Nephron progenitor cell (in vitro differentiated cells): Measurements from ENCODE around the gene RBM39.
A peak's percentile ranks its signal among the peaks of the same experiment; 100 is the strongest.

Experiments used
- DNase-seq: peaks from one replicate; pipeline ENCODE4 v3.0.0; 2021
- H3K27ac Mint-ChIP-seq: 2 replicates; pipeline ENCODE4 v1.8.0; 2021; ENCODE audit warnings: mild to moderate bottlenecking, moderate library complexity, mixed read lengths
- H3K27me3 Mint-ChIP-seq: 2 replicates; pipeline ENCODE4 v1.8.0; 2021; ENCODE audit warnings: mild to moderate bottlenecking, low read depth, mixed read lengths; ENCODE audit not compliant: poor library complexity
- H3K36me3 Mint-ChIP-seq: 2 replicates; pipeline ENCODE4 v1.8.0; 2021; ENCODE audit warnings: low read depth, mixed read lengths
- H3K4me1 Mint-ChIP-seq: 2 replicates; pipeline ENCODE4 v1.8.0; 2021; ENCODE audit warnings: mixed read lengths
- H3K4me3 Mint-ChIP-seq: 2 replicates; pipeline ENCODE4 v1.8.0; 2021; ENCODE audit warnings: mild to moderate bottlenecking, moderate library complexity, mixed read lengths
- H3K9me3 Mint-ChIP-seq: 2 replicates; pipeline ENCODE4 v1.8.0; 2021; ENCODE audit warnings: mild to moderate bottlenecking, moderate library complexity, mixed read lengths
- CTCF ChIP-seq: fragments of 200-600 bp; sonication (generic); IDR thresholded peaks from 2 replicates; pipeline ENCODE4 v1.5.0; 2021; ENCODE audit warnings: antibody characterized with exemption

The RBM39 gene

GRCh38 chr20:35739294-35740163, 2.5 kb downstream of the RBM39 start:
- peak overlapping the region; percentile 99 for H3K4me3 Mint-ChIP-seq
- H3K4me1 Mint-ChIP-seq, result peaks cover 58% of the 10 kb centered on the region
- peak overlapping the region; percentile 78 for H3K27ac Mint-ChIP-seq
- H3K9me3 Mint-ChIP-seq, result no peaks in the 10 kb centered on the region
- no peak for TF ChIP-seq CTCF
- no peak for DNase-seq
- peaks cover 5% of the 10 kb centered on the region for H3K27me3 Mint-ChIP-seq
- peaks cover 58% of the 10 kb centered on the region for H3K36me3 Mint-ChIP-seq

GRCh38 chr20:35738410-35739179, 3.5 kb downstream of the RBM39 start:
- H3K9me3 Mint-ChIP-seq, result no peaks in the 10 kb centered on the region
- H3K36me3 Mint-ChIP-seq, result peaks cover 68% of the 10 kb centered on the region
- TF ChIP-seq CTCF, result no peak
- H3K4me3 Mint-ChIP-seq, result peak overlapping the region; percentile 35
- peaks cover 5% of the 10 kb centered on the region for H3K27me3 Mint-ChIP-seq
- no peak overlapping the region for H3K27ac Mint-ChIP-seq
- H3K4me1 Mint-ChIP-seq, result peaks cover 54% of the 10 kb centered on the region
- no peak for DNase-seq

GRCh38 chr20:35737865-35738333, 4.2 kb downstream of the RBM39 start:
- Mint-ChIP-seq H3K36me3 (peaks cover 74% of the 10 kb centered on the region), H3K27me3 (peaks cover 5% of the 10 kb centered on the region), H3K27ac (no peak overlapping the region), H3K4me1 (peaks cover 47% of the 10 kb centered on the region), H3K9me3 (no peaks in the 10 kb centered on the region), H3K4me3 (peak overlapping the region; percentile 35)
- DNase-seq, result no peak
- no peak for TF ChIP-seq CTCF

DNA sequence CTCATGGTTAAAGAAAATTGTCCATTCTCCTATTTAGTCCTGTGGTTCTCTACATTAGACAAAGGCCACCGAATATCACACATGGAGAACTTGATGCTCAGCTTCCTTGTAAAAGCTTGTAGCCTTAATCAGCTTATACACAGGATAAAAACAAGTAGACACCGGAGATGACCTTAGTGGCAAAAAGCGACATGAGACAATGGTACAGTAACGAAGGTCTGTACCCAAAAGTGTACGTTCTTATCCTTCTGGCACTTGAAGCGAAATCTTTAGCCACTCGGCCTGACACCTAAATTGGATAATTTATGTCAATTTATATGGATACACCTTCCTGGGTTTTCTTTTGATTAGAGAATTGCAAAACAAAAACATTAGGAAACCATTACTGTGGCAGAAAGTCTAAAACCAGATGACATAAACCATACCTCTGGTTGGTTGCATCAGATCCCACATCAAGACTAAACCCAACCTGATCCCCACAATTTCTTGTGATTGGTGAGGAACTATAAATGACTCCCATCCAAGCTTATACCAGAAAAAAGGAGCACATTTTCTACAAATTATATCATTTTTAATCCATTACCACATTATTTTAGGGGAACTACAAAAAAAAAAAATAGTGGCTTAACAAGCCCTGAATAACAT, 6.1 kb downstream of the RBM39 start:
- DNase-seq, result no peak
- Mint-ChIP-seq H3K4me1 (peaks cover 36% of the 10 kb centered on the region), H3K36me3 (peaks cover 82% of the 10 kb centered on the region), H3K9me3 (no peaks in the 10 kb centered on the region), H3K4me3 (peak overlapping the region; percentile 7), H3K27me3 (no peaks in the 10 kb centered on the region), H3K27ac (no peak overlapping the region)
- no peak for TF ChIP-seq CTCF

GRCh38 chr20:35734777-35735649, 7.0 kb downstream of the RBM39 start:
- no peak for DNase-seq
- Mint-ChIP-seq H3K27me3 (no peaks in the 10 kb centered on the region), H3K36me3 (peaks cover 81% of the 10 kb centered on the region), H3K27ac (no peak overlapping the region), H3K9me3 (no peaks in the 10 kb centered on the region), H3K4me1 (peaks cover 28% of the 10 kb centered on the region), H3K4me3 (no peak overlapping the region)
- TF ChIP-seq CTCF, result no peak
